HG03196 (cell line): ENCODE measurements around the gene MFAP4.

Experiments
- ATAC-seq: cut with Tn5 transposase; IDR thresholded peaks from one replicate; pipeline ENCODE4 v1.9.1; 2021; ENCODE audit not compliant: unreplicated experiment

The MFAP4 gene

GRCh38 chr17:19372866-19373504 lies 14.0 kb downstream of the MFAP4 start:
- no peak for ATAC-seq

- ATAC-seq = no peak
Observed at GRCh38 chr17:19372439-19372838, 14.6 kb downstream of the MFAP4 start.

GRCh38 chr17:19372011-19372370 lies 15.0 kb downstream of the MFAP4 start:
- no peak for ATAC-seq

- no peak for ATAC-seq
Observed at GRCh38 chr17:19371259-19372010, 15.6 kb downstream of the MFAP4 start.

GRCh38 chr17:19370493-19370960 lies 16.5 kb downstream of the MFAP4 start:
- peak; percentile 76 for ATAC-seq

- peak; percentile 16 for ATAC-seq
Observed at GRCh38 chr17:19369846-19370492, 17.0 kb downstream of the MFAP4 start.

- ATAC-seq = no peak
Observed at GRCh38 chr17:19369107-19369778, 17.7 kb downstream of the MFAP4 start.

GRCh38 chr17:19368229-19368628 lies 18.8 kb downstream of the MFAP4 start:
- no peak for ATAC-seq

- no peak for ATAC-seq
Observed at GRCh38 chr17:19366637-19366972, 20.4 kb downstream of the MFAP4 start.

GRCh38 chr17:19365833-19366636 lies 21.0 kb downstream of the MFAP4 start:
- ATAC-seq = no peak

- ATAC-seq = no peak
Observed at GRCh38 chr17:19365499-19365817, 21.5 kb downstream of the MFAP4 start.

- no peak for ATAC-seq
Observed at GRCh38 chr17:19364699-19365498, 22.1 kb downstream of the MFAP4 start.

GRCh38 chr17:19363460-19364035 lies 23.4 kb downstream of the MFAP4 start:
- no peak for ATAC-seq

GRCh38 chr17:19363114-19363438 lies 23.9 kb downstream of the MFAP4 start:
- ATAC-seq = no peak

- peak; percentile 72 for ATAC-seq
Observed at GRCh38 chr17:19362277-19363113, 24.5 kb downstream of the MFAP4 start, which contains the start of gene B9D1. B9D1 (minus strand) TSS chr17:19362723; CDS start chr17:19362569, 154 bp downstream.

- ATAC-seq = no peak
Observed at GRCh38 chr17:19361944-19362276, 25.1 kb downstream of the MFAP4 start.

GRCh38 chr17:19361326-19361725 lies 25.7 kb downstream of the MFAP4 start:
- no peak for ATAC-seq

GRCh38 chr17:19360772-19361171 lies 26.2 kb downstream of the MFAP4 start:
- ATAC-seq = no peak

- no peak for ATAC-seq
Observed at GRCh38 chr17:19359856-19360255, 27.1 kb downstream of the MFAP4 start.
